Measurements from ENCODE around the gene CZIB.
"Not testable (repeated sequence)": the region's sequence is repeated elsewhere in the genome, so short reads cannot be mapped to it uniquely, and the experiment has no call there.

Gene CZIB

DNA sequence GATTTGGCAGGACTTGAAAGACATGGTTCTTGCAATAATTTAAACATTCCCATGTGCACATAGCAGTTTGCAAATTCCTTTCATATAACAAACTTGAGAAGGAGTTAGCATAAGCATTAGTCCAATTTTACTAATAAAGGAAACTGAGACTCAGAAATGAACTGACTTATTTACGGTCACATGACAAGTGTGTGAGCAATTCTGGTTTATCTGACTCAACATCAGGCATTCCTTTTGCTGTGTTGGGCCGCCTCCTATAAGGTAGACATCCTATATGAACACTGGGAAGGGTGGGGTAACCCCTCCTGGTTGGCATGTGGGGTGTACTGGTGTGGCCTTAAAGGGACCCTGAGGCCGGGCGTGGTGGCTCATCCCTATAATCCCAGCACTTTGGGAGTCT lies 32.3 kb downstream of the CZIB start:
- no peak for DNase-seq

DNA sequence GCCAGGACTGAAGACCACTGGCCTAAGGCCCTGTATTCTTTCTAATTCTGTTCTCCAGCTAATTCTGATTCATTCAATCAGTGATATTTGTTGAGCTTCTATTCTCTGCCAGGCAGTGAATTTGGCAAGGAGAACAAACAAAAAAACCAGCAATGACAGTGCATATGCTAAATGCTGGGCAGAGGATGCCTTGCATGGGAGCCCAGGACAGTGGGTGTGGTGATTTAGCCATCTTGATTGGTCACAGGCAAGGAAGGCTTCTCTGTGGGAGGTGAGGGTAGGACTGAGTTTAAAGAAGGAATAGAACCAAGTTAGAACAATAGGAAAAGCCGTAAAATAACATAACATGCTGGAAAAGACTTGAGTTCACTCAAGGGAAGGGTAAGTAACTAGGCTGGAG lies 33.0 kb downstream of the CZIB start:
- no peak for DNase-seq

DNA sequence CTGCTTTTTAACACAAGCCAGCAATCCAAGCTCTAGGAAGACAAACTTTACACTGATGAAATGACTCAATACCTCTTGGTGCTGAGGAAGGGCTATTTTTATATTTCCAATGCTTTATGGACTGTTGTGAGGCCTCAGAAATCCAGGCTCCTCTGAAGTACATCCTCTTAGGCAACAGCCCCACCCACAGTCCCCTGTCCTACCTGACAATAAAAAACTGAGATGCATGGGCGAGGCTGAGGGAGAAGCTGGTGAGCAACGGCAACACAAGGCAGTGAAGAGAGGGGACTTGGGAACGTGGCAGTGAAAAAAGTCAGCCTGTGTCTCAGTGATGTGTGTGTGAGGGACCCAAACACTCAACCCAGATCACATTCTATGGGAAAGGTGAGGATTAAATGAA lies 33.9 kb downstream of the CZIB start:
- no peak for DNase-seq

GRCh38 chr1:53185955-53186297 lies 34.5 kb downstream of the CZIB start:
- not testable (repeated sequence) for DNase-seq

GRCh38 chr1:53183095-53183990 lies 37.1 kb downstream of the CZIB start:
- no peak for DNase-seq

DNA sequence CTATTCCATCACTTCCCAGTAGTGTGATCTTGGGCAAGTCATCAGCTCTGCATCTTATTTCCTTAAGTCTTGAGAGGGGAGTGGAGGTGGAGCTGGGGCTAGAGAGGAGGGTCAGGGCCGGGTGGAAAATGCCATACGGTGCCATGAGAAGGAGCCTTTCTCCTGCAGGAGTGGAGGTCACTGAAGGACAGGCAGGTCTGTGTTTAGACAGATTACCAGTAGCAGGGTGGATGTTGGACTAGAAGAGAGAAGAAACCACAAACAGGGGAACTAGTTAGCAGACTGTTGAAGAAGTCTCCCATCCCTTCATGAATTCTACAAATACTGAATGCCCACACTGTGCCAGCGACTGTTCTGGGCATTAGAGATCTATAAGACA lies 37.7 kb downstream of the CZIB start:
- DNase-seq, result no peak

DNA sequence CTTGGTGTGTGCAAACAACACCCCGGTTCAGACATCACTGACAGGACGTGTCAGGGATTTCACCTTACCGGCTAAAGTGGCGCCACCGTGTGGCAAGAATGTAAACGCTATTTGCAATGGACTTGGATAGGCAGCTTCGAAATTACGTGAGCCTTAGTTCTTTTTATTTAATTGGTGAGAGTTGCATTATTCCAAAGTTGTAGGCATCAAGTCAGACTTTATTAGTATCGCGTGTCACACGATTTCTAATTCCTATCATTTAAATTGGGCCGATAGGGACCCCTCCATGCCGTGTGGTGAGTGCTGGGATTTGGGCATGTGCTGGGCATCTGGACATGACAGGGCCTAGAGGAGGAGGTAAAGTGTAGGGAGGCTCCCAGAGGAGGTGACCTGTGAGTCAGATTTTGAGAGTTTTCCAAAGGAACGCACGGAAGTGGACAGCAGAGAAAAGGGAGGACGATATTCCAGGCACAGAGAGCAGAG lies 38.3 kb downstream of the CZIB start:
- DNase-seq, result peak; percentile 83

DNA sequence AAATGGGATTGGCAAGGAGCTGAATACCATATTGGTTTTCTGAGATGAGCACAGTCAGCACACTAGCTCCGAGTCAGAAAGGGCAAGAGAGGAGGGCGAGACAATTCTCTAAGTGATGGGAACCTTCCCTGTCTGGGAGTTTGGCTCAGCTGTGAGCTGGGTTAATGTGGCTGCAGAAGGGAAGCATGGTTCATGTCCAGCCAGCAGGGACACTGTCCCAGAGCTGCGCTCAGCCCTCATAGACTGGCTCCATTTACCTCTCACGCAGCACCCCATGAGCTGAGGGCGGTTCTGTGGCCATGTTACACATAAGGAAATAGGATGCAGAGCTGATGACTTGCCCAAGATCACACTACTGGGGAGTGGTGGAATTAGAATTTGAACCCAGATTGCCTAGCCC lies 39.5 kb downstream of the CZIB start:
- no peak for DNase-seq

GRCh38 chr1:53180226-53180625 lies 40.2 kb downstream of the CZIB start:
- no peak for DNase-seq

GRCh38 chr1:53176452-53177208 lies 43.8 kb downstream of the CZIB start:
- DNase-seq, result no peak

DNA sequence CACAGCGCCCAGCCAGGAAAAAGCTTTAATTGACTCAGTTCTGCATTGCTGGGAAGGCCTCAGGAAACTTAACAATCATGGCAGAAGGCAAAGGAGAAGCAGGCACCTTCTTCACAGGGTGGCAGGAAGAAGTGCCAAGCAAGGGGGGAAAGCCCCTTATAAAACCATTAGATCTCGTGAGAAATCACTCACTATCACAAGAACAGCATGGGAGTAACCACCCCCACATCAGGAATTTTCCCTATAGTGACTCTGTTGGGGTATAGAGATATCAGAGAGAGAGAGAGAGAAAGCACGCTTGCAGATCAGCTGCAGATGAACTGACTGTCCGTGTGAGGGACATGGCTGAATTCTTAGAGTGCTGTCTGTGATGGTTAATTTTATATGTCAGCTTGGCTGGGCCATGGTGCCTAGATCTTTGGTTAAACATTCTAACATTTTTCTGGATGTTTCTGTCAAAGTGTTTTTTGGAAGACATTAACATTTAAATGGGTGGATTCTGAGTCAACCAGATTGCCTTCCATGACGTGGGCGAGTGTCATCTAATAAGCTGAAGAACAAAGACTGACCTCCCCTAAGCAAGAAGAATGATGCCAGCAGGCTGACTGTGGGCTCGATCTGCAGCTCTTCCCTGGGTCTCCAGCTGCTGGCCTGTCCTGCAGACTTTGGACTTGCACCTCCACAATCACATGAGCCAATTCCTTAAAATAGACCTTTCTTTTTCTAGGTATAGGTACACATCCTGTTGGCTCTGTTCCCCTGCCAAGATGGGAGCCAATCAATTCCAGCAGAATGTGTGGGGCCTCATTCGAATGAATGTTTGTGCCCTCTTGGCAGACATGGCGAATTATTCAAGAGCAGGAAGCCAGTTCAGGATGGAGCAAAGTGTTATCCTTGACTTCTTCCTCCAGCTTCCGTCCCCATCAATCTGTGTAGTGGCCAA lies 45.2 kb downstream of the CZIB start:
- no peak for DNase-seq

GRCh38 chr1:53172426-53173128 lies 47.9 kb downstream of the CZIB start:
- peak; percentile 19 for DNase-seq

DNA sequence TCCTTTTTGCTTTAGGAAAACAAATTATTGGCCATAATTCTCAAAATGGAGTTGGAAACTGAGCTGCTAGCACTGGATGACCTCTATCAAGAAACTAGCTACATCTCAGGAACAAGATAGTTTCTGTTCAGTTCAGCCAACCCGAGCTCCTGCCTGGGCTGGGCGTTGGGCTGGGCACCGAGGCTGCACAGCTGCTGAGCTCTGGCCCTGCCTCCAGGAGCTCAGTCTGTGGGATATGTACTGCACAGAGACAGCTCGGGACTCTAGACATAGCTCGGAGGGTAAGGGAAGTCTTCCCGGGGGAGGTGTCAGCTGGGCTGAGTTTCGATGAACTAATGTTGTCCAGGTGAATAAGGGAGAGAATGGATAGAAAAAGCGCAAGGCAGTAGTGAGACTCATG lies 53.5 kb downstream of the CZIB start:
- no peak for DNase-seq

GRCh38 chr1:53166366-53166765 lies 54.1 kb downstream of the CZIB start:
- no peak for DNase-seq

DNA sequence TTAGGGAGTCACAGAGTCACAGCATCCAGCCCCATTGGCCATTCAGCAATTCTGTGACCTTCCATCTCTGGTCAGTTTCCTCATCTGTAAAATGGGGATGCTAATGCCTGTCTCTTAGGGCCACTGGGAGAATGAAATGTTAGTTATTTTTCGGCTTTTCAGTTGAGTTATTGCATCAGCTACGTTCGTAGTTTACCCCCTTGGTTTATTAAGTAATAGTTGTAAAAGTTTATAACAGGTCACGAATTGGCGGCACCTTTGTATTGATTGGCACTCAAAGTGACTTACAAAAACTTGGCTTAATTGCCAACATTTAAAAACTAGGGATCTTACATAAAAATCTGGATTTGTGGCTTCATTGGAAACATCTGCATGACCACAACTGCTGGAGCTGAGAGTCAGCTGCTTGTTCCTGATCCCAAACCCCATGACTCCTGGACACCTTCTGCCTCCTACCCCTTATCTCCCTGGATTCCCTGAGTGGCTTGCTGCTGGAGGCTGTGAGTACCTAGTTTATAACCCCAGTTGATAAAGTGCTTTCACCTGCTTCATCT lies 54.9 kb downstream of the CZIB start:
- no peak for DNase-seq
